Epithelial cell of umbilical artery (primary cell): ENCODE results near the gene EYS. TPM values are rescaled to one million over a fixed set of nuclear protein-coding genes. Genes with fewer than 3 reads are reported as not detected.

Source experiments
- total RNA-seq: library from RNA; depleted of rRNA; stranded (reverse); fragments of >200 nt; gene quantifications from 2 replicates; pipeline ENCODE4 v1.2.3, GENCODE V29; 2014

The EYS gene
- total RNA-seq = 0.15 and 0.32 TPM in 2 replicates

GRCh38 chr6:65707126-65707826 is at the start of gene EYS:
Gene EYS (minus strand): TSS chr6:65707226. CDS start chr6:65495410, 211,816 bp downstream.

